HG03280 (cell line): Measurements from ENCODE around the gene NPLOC4.
"Not testable (repeated sequence)": the region's sequence is repeated elsewhere in the genome, so short reads cannot be mapped to it uniquely, and the experiment has no call there.

Experiments used
- ATAC-seq: cut with Tn5 transposase; IDR thresholded peaks from one replicate; pipeline ENCODE4 v1.9.1; 2021; ENCODE audit warnings: mild to moderate bottlenecking, moderate library complexity; ENCODE audit not compliant: unreplicated experiment

Gene NPLOC4

GRCh38 chr17:81636505-81637288, at the start of gene NPLOC4, which contains the start of gene TSPAN10:
NPLOC4 (minus strand) TSS chr17:81637112; CDS start chr17:81636930, 182 bp downstream.
TSPAN10 (plus strand) TSS chr17:81637196; CDS start chr17:81642413, 5,217 bp downstream.
- ATAC-seq, result peak; percentile 91

- no peak for ATAC-seq
Measured at GRCh38 chr17:81686614-81687013, 49.7 kb upstream of the NPLOC4 start.

- no peak for ATAC-seq
Measured at GRCh38 chr17:81685108-81685507, 48.2 kb upstream of the NPLOC4 start.

- ATAC-seq, result no peak
Measured at GRCh38 chr17:81684442-81684911, 47.6 kb upstream of the NPLOC4 start.

GRCh38 chr17:81683584-81684441, 46.9 kb upstream of the NPLOC4 start, which contains the start of the genes ARL16 and HGS:
ARL16 (minus strand) TSS chr17:81683797; CDS start chr17:81683753, 44 bp downstream.
HGS (plus strand) TSS chr17:81684011; CDS start chr17:81684067, 56 bp downstream.
- ATAC-seq, result peak; percentile 95

GRCh38 chr17:81683208-81683583, 46.3 kb upstream of the NPLOC4 start:
- no peak for ATAC-seq

GRCh38 chr17:81682565-81683207, 45.8 kb upstream of the NPLOC4 start:
- no peak for ATAC-seq

- no peak for ATAC-seq
Measured at GRCh38 chr17:81681672-81682071, 44.8 kb upstream of the NPLOC4 start.

GRCh38 chr17:81680150-81680549, 43.2 kb upstream of the NPLOC4 start:
- no peak for ATAC-seq

GRCh38 chr17:81676906-81677305, 40.0 kb upstream of the NPLOC4 start:
- ATAC-seq, result no peak

GRCh38 chr17:81675515-81676221, 38.8 kb upstream of the NPLOC4 start:
- ATAC-seq, result not testable (repeated sequence)

GRCh38 chr17:81673561-81674258, 36.8 kb upstream of the NPLOC4 start:
- ATAC-seq, result no peak

- no peak for ATAC-seq
Measured at GRCh38 chr17:81672954-81673353, 36.0 kb upstream of the NPLOC4 start.

- no peak for ATAC-seq
Measured at GRCh38 chr17:81672504-81672903, 35.6 kb upstream of the NPLOC4 start.

- ATAC-seq, result no peak
Measured at GRCh38 chr17:81667754-81668153, 30.8 kb upstream of the NPLOC4 start.

- ATAC-seq, result peak; percentile 97
Measured at GRCh38 chr17:81666342-81667191, 29.7 kb upstream of the NPLOC4 start, which contains the start of the genes CCDC137 and OXLD1. CCDC137 (plus strand) TSS chr17:81666737; CDS start chr17:81666767, 30 bp downstream. OXLD1 (minus strand) TSS chr17:81666605; CDS start chr17:81666577, 28 bp downstream.

GRCh38 chr17:81666092-81666341, 29.1 kb upstream of the NPLOC4 start:
- peak; percentile 6 for ATAC-seq

GRCh38 chr17:81665205-81666091, 28.5 kb upstream of the NPLOC4 start:
- no peak for ATAC-seq
